ENCODE measurements around the gene NAA40.

The NAA40 gene

DNA sequence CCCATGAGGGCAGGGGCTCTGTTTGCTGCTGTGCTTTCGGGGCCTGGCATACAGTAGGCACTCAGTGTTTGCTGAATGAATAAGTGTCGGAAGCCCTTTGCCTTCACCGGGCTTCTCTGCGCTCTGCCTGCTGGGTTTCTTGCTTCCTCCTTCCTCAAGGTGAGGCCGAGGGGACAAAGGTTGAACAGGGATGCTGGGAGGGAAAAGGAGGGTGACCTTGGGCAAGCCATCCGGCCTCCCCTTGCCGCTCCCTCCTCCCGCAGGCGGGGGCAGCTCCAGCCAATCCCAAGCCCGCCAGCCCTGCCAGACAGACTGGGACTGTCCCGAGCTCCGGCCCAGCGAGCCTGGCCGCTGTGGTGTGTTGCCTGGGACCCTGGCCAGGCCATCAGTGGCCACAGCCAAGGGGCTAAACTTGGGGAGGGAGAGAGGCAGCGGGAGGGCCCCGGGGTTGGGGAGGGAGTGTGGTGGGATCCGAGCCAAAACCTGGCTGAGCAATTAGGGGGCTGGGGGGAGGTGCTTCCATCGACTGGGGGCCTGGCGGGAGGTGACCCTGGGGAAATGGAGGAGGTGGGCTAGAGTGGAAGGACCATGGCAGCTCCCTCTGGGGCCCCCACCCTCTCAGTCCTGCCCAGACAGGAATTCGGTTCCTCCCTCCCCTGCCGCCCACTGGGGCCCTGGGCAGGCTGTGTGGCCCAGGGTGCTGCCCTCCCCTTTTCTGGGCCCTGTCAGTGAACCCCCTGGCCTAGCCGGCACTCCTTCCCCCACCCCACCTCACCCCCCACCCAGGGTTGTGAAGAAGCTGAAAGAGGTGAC is 18.5 kb upstream of the NAA40 start:
- ATAC-seq: no peak

DNA sequence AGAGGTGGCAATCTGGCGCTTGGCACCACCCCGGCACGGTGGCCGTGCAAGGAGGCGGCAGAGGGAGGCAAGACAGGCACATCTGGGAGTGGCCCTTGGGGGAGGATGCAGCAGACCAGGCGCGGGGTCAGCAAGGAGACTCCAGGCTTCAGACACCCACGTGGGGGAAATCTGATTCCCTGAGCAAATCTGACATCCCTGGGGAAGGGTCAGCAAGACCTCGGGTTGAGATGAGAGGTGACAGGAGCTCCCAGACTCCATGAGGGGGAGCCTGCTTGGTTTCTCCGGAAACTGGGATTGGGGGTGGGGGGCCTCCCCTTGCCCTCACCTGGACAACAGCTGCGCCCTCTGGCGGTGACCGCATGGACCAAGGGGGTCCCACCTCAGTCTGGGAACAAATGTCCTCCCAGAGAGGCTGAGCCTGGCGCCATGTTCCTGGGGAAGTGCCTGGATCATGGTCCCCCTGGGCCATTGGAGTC is 17.8 kb upstream of the NAA40 start:
- TF ChIP-seq ARNTL (CRISPR knock-in tag; IDR thresholded peaks at IDR 0.05; ENCODE audit: borderline replicate concordance, low read depth): no peak
- no peak for TF ChIP-seq TCF4 (CRISPR knock-in tag; IDR thresholded peaks at IDR 0.05; ENCODE audit: borderline replicate concordance)
- no peak for TF ChIP-seq TOX (CRISPR knock-in tag; IDR thresholded peaks at IDR 0.05; ENCODE audit: borderline replicate concordance)
- TF ChIP-seq PPARA (CRISPR knock-in tag; IDR thresholded peaks at IDR 0.05; ENCODE audit: borderline replicate concordance): no peak
- TF ChIP-seq ZNF8 (CRISPR knock-in tag; IDR thresholded peaks at IDR 0.05): no peak
- ATAC-seq: no peak

More for the DNA sequence above, 18.5 kb upstream of the NAA40 start:
- TF ChIP-seq, protein P1, sequence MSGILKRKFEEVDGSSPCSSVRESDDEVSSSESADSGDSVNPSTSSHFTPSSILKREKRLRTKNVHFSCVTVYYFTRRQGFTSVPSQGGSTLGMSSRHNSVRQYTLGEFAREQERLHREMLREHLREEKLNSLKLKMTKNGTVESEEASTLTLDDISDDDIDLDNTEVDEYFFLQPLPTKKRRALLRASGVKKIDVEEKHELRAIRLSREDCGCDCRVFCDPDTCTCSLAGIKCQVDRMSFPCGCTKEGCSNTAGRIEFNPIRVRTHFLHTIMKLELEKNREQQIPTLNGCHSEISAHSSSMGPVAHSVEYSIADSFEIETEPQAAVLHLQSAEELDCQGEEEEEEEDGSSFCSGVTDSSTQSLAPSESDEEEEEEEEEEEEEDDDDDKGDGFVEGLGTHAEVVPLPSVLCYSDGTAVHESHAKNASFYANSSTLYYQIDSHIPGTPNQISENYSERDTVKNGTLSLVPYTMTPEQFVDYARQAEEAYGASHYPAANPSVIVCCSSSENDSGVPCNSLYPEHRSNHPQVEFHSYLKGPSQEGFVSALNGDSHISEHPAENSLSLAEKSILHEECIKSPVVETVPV (CRISPR knock-in tag; IDR thresholded peaks at IDR 0.05): no peak

DNA sequence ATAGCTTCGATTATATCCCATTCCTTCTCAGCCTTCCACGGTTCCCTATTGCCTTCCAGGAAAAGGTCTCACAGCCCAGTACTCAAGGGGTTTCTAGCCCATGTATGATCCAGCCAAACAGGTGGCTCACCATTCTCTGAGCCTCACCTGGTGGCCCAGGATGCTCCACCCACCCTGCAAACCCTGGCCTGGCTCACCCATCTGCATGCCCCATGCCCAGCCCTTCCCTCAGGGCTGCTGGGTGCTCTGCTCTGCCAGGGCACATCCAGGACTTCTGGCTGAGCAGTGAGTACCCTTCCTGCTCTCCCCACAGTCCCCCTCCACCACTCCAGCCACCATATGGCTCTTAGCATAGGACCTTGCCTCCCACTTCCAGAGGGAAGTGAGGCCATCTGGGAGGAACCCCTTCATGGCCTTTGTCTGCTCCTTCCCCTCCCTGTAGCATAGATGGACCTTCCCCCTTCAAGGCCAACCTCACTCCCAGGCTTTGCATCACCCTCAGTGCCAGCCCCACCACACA is 16.1 kb upstream of the NAA40 start:
- no peak for TF ChIP-seq ISL1 (CRISPR knock-in tag; IDR thresholded peaks at IDR 0.05)
- peak; percentile 54; the same call in 1 of the 2 replicates for TF ChIP-seq ZNF70 (CRISPR knock-in tag; IDR thresholded peaks at IDR 0.05)
- ATAC-seq: no peak

GRCh38 chr11:63923319-63923718 is 15.5 kb upstream of the NAA40 start:
- TF ChIP-seq BACH2 (CRISPR knock-in tag; IDR thresholded peaks at IDR 0.05; ENCODE audit: borderline replicate concordance) (no peak), ZNF70 (CRISPR knock-in tag; IDR thresholded peaks at IDR 0.05) (no peak), ZNF565 (CRISPR knock-in tag; conservative IDR thresholded peaks at IDR 0.05; ENCODE audit: low read depth) (no peak), ESRRG (CRISPR knock-in tag; IDR thresholded peaks at IDR 0.05) (no peak), ZFP30 (CRISPR knock-in tag; IDR thresholded peaks at IDR 0.05) (no peak), OSR1 (CRISPR knock-in tag; IDR thresholded peaks at IDR 0.05) (no peak), SNAI2 (CRISPR knock-in tag; IDR thresholded peaks at IDR 0.05) (no peak)
- no peak for ATAC-seq

GRCh38 chr11:63929616-63930015 is 9.2 kb upstream of the NAA40 start:
- TF ChIP-seq ZFP30 (CRISPR knock-in tag; IDR thresholded peaks at IDR 0.05) (no peak), RARB (CRISPR knock-in tag; IDR thresholded peaks at IDR 0.05) (no peak), PPARA (CRISPR knock-in tag; IDR thresholded peaks at IDR 0.05; ENCODE audit: borderline replicate concordance) (no peak), OSR1 (CRISPR knock-in tag; IDR thresholded peaks at IDR 0.05) (no peak), ZNF70 (CRISPR knock-in tag; IDR thresholded peaks at IDR 0.05) (no peak), GLIS3 (CRISPR knock-in tag; IDR thresholded peaks at IDR 0.05) (no peak), TOX (CRISPR knock-in tag; IDR thresholded peaks at IDR 0.05; ENCODE audit: borderline replicate concordance) (no peak)
- TF ChIP-seq, protein P1 (CRISPR knock-in tag; IDR thresholded peaks at IDR 0.05): no peak
- no peak for ATAC-seq

DNA sequence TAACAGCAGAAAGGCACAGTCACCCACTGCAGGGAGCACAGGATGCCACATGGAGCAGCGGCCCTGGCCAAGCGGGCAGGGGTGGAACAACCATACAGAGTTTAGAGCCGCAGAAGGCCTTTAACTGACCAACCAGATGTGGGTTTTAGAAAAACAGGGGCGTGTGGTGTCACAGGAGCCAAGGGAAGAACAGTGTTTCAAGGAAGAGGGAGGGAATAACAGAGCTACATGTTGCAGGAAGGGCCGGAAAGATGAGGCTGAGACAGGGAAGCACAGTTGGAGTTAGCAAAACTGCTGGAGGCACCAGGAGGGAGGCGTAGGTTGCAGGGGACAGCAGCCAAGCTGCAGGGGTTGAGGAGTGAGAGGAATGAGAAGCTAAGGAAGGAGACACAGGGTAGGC is 7.8 kb upstream of the NAA40 start:
- TF ChIP-seq, protein P1 (CRISPR knock-in tag; IDR thresholded peaks at IDR 0.05): no peak
- TF ChIP-seq ZNF70 (CRISPR knock-in tag; IDR thresholded peaks at IDR 0.05) (no peak), GLIS3 (CRISPR knock-in tag; IDR thresholded peaks at IDR 0.05) (no peak), ZFP30 (CRISPR knock-in tag; IDR thresholded peaks at IDR 0.05) (no peak), ZNF565 (CRISPR knock-in tag; conservative IDR thresholded peaks at IDR 0.05; ENCODE audit: low read depth) (no peak), POU6F1 (CRISPR knock-in tag; IDR thresholded peaks at IDR 0.05; ENCODE audit: borderline replicate concordance, low read depth) (no peak), TOX (CRISPR knock-in tag; IDR thresholded peaks at IDR 0.05; ENCODE audit: borderline replicate concordance) (no peak), OSR1 (CRISPR knock-in tag; IDR thresholded peaks at IDR 0.05) (no peak), ARNTL (CRISPR knock-in tag; IDR thresholded peaks at IDR 0.05; ENCODE audit: borderline replicate concordance, low read depth) (no peak)
- no peak; the same call in 2 of the 3 replicates for ATAC-seq

Data from SK-N-SH treated with all-trans-retinoic acid at 6 μM for 48 hours (cell line).